ENCODE results near the gene MRPS24.
"Not testable (repeated sequence)": the region's sequence is repeated elsewhere in the genome, so short reads cannot be mapped to it uniquely, and the experiment has no call there.

Gene MRPS24

DNA sequence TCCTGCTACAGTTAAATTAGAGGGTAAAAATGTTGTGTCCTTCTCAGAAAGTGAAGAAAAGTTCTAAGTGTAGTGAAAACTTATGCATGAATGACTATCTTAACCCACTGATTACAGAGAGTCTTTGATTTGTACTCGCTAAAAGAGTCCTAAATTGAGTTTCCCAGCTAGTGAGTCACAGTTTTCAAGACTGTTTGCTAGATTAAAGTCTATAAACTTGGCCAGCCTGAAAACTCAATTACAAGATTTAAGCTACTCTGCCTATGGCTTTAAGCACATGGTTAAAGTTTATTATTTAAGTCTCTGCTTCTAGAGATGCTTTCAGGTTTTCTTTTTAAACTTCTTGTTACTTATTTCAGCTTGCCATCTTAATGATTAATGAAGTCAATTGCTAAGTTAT is 44.4 kb downstream of the MRPS24 start:
- TF ChIP-seq, protein P1, sequence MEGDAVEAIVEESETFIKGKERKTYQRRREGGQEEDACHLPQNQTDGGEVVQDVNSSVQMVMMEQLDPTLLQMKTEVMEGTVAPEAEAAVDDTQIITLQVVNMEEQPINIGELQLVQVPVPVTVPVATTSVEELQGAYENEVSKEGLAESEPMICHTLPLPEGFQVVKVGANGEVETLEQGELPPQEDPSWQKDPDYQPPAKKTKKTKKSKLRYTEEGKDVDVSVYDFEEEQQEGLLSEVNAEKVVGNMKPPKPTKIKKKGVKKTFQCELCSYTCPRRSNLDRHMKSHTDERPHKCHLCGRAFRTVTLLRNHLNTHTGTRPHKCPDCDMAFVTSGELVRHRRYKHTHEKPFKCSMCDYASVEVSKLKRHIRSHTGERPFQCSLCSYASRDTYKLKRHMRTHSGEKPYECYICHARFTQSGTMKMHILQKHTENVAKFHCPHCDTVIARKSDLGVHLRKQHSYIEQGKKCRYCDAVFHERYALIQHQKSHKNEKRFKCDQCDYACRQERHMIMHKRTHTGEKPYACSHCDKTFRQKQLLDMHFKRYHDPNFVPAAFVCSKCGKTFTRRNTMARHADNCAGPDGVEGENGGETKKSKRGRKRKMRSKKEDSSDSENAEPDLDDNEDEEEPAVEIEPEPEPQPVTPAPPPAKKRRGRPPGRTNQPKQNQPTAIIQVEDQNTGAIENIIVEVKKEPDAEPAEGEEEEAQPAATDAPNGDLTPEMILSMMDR (IDR thresholded peaks at IDR 0.05; ENCODE audit: borderline replicate concordance, control extremely low read depth, extremely low read depth, insufficient read depth, missing control alignments) = no peak
- DNase-seq (ENCODE audit: low spot score) = no peak
- in situ Hi-C loops (cut with MboI; ENCODE audit: low sequenced_read_pairs, unreplicated experiment) = loop anchor here (25.0 kb wide), 1 partner anchor 888 kb away; the partner anchor contains the start of genes MRPL32 and PSMA2

DNA sequence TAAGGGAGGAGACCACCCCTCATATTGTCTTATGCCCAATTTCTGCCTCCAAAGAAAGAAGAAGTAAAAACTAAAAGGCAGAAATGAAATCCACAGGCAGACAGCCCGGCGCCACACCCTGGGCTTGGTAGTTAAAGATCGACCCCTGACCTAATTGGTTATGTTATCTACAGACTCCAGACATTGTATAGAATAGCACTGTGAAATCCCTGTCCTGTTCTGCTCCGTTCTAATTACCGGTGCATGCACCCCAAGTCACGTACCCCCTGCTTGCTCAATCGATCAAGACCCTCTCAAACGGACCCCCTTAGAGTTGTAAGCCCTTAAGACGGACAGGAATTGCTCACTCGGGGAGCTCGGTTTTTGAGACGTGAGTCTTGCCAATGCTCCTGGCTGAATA is 44.8 kb downstream of the MRPS24 start:
- in situ Hi-C loops (cut with MboI; ENCODE audit: low sequenced_read_pairs, unreplicated experiment); DNase-seq (ENCODE audit: low spot score): not testable (repeated sequence)

- DNase-seq (ENCODE audit: low spot score) = no peak
- TF ChIP-seq, protein P1 (IDR thresholded peaks at IDR 0.05; ENCODE audit: borderline replicate concordance, control extremely low read depth, extremely low read depth, insufficient read depth, missing control alignments) = no peak
- in situ Hi-C loops (cut with MboI; ENCODE audit: low sequenced_read_pairs, unreplicated experiment) = no loop called here
Measured at GRCh38 chr7:43823941-43824340, 45.4 kb downstream of the MRPS24 start.

DNA sequence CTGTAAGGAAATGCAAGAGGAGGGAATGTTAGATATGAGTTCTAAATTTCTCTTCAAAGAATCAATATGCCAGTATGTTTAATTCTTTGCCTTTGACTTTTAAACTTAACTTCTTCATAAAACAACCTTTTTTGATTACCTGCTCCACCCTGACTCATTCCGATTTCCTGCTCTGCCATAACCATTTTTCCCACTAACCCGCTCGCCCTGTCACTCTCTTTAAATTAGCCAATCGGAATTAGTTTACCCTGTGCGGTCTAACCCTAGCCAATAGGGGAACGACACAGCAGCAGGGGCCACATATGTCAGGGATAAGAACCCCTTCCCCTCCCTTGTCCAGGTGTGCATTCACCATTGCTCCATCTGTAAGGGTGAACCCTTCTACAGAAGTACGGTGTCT is 45.9 kb downstream of the MRPS24 start:
- DNase-seq (ENCODE audit: low spot score); in situ Hi-C loops (cut with MboI; ENCODE audit: low sequenced_read_pairs, unreplicated experiment): not testable (repeated sequence)
